ENCODE data around the gene MTERF4. TPM values are rescaled to one million over a fixed set of nuclear protein-coding genes. Genes with fewer than 3 reads are reported as not detected.

MTERF4 gene
- total RNA-seq, 1 donor from 2014 or later, result 42.2 TPM

DNA sequence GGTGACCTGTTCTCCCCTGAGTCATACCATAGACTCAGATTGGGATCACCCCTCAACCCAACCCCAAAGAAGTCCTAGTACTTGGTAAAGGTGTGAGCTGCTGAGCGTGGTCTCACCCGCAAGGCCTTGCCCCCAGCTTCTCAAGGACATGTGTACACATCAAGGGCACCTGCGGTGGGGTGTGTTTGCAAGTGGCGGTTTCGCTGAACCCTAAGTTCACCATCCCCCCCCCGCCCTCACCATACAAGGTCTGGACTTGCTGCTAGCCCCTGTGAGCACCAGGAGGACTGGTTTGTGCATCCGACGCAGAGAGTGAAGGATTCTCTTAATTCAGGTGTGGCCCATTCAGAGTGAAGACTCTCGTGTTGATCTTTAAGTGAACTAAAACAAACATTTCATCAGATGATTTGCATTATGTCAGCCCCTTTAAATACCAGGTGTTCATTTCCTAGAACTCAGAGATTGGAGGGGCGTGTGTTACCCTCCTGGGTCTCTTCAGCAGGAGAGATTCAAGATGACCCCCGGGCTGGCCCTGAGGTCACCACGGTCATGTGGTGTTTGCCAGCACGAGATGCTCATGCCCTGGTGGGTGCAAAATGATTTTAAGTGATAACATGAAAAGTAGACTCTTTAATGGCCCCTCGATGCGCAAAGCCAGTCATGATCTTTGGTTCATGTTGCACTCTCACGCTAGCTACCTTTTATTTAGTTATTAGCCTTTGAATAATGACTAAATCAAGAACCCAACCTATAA is 27.8 kb downstream of the MTERF4 start:
- Histone ChIP-seq H3K4me2 (no peak overlapping the region), H3K9ac (no peak overlapping the region), H2AFZ (replicated peaks) (no peak overlapping the region), H3K27me3 (no peaks in the 10 kb centered on the region), H3K36me3 (no peaks in the 10 kb centered on the region), H3F3A (ENCODE audit: low read depth) (no peaks in the 10 kb centered on the region), H3K79me2 (ENCODE audit: low read depth) (no peaks in the 10 kb centered on the region), H4K20me1 (ENCODE audit: low read depth) (no peaks in the 10 kb centered on the region), H3K27ac (no peak overlapping the region), H3K4me1 (no peaks in the 10 kb centered on the region), H3K4me3 (no peak overlapping the region), H3K9me3 (ENCODE audit: low read depth) (no peaks in the 10 kb centered on the region)
- no peak overlapping the region for H3K4me3 Mint-ChIP-seq
- peak overlapping the region; percentile 33 for H3K27ac Mint-ChIP-seq
- DNase-seq (ENCODE audit: low spot score), result no peak
- peaks cover 5% of the 10 kb centered on the region for H3K27me3 Mint-ChIP-seq (ENCODE audit: insufficient read depth, low read depth)
- peaks cover 5% of the 10 kb centered on the region for H3K4me1 Mint-ChIP-seq
- peaks cover 2% of the 10 kb centered on the region for H3K36me3 Mint-ChIP-seq
- H3K9me3 Mint-ChIP-seq, result no peaks in the 10 kb centered on the region
- TF ChIP-seq EZH2phosphoT487 (IDR thresholded peaks at IDR 0.05) (no peak), CTCF (IDR thresholded peaks at IDR 0.05) (no peak), EZH2 (IDR thresholded peaks at IDR 0.05) (no peak)

- Mint-ChIP-seq H3K27me3 (ENCODE audit: insufficient read depth, low read depth) (peaks cover 5% of the 10 kb centered on the region), H3K9me3 (no peaks in the 10 kb centered on the region), H3K27ac (peak overlapping the region; percentile 33), H3K4me1 (peaks cover 5% of the 10 kb centered on the region), H3K36me3 (peaks cover 2% of the 10 kb centered on the region), H3K4me3 (no peak overlapping the region)
- Histone ChIP-seq H3K27me3 (no peaks in the 10 kb centered on the region), H3K79me2 (ENCODE audit: low read depth) (no peaks in the 10 kb centered on the region), H3F3A (ENCODE audit: low read depth) (no peaks in the 10 kb centered on the region), H3K4me2 (no peak overlapping the region), H3K4me1 (no peaks in the 10 kb centered on the region), H3K4me3 (no peak overlapping the region), H2AFZ (replicated peaks) (no peak overlapping the region), H3K9me3 (ENCODE audit: low read depth) (no peaks in the 10 kb centered on the region), H3K9ac (no peak overlapping the region), H4K20me1 (ENCODE audit: low read depth) (no peaks in the 10 kb centered on the region), H3K36me3 (no peaks in the 10 kb centered on the region), H3K27ac (no peak overlapping the region)
- DNase-seq (ENCODE audit: low spot score), result no peak
- TF ChIP-seq EZH2phosphoT487 (IDR thresholded peaks at IDR 0.05) (no peak), EZH2 (IDR thresholded peaks at IDR 0.05) (no peak), CTCF (IDR thresholded peaks at IDR 0.05) (no peak)
Measured at GRCh38 chr2:241073166-241074064, 28.7 kb downstream of the MTERF4 start.

- no peak for DNase-seq (ENCODE audit: low spot score)
- no peak overlapping the region for H3K4me2 ChIP-seq
- Mint-ChIP-seq H3K4me1 (peaks cover 5% of the 10 kb centered on the region), H3K4me3 (no peak overlapping the region), H3K36me3 (peaks cover 2% of the 10 kb centered on the region), H3K27me3 (ENCODE audit: insufficient read depth, low read depth) (peaks cover 6% of the 10 kb centered on the region), H3K27ac (peak overlapping the region; percentile 53), H3K9me3 (no peaks in the 10 kb centered on the region)
- no peak overlapping the region for H2AFZ ChIP-seq (replicated peaks)
- TF ChIP-seq CTCF (IDR thresholded peaks at IDR 0.05), result no peak
- no peaks in the 10 kb centered on the region for H3K9me3 ChIP-seq (ENCODE audit: low read depth)
- H3K79me2 ChIP-seq (ENCODE audit: low read depth), result no peaks in the 10 kb centered on the region
- no peaks in the 10 kb centered on the region for H3F3A ChIP-seq (ENCODE audit: low read depth)
- H3K9ac ChIP-seq, result no peak overlapping the region
- no peak overlapping the region for H3K27ac ChIP-seq
- no peaks in the 10 kb centered on the region for H3K27me3 ChIP-seq
- H3K36me3 ChIP-seq, result no peaks in the 10 kb centered on the region
- peaks cover under 1% of the 10 kb centered on the region for H4K20me1 ChIP-seq (ENCODE audit: low read depth)
- no peaks in the 10 kb centered on the region for H3K4me1 ChIP-seq
- H3K4me3 ChIP-seq, result no peak overlapping the region
Measured at GRCh38 chr2:241072553-241073165, 29.4 kb downstream of the MTERF4 start.

All from neural progenitor cell (in vitro differentiated cells).